HEK293T (cell line): ENCODE results near the gene SOWAHB.

Experiments used
- CTCF ChIA-PET: fragments of 350-600 bp; formaldehyde crosslinking; extraction: SDS; loops from one replicate; lab custom pipeline; 2021; ENCODE audit warnings: antibody characterized with exemption, inconsistent platforms; lab: Yijun Ruan, JAX
- POLR2A ChIA-PET: fragments of 350-600 bp; formaldehyde crosslinking; extraction: SDS; loops from one replicate; lab custom pipeline; 2020; ENCODE audit warnings: antibody characterized with exemption, inconsistent platforms; lab: Yijun Ruan, JAX
- DNase-seq: peaks from one replicate; pipeline ENCODE4 v3.0.0; 2012; ENCODE audit warnings: mixed read lengths; ENCODE audit errors: extremely low spot score
- ARNT ChIP-seq: fragments of 450-650 bp; IDR thresholded peaks from 2 replicates; pipeline ENCODE4 v1.6.1; 2017; ENCODE audit warnings: mild to moderate bottlenecking
- BHLHE40 ChIP-seq: fragments of 450-650 bp; IDR thresholded peaks from 2 replicates; pipeline ENCODE4 v1.6.1; 2016; ENCODE audit warnings: mild to moderate bottlenecking, moderate library complexity, borderline replicate concordance
- CTBP1 ChIP-seq: fragments of 450-650 bp; IDR thresholded peaks from 2 replicates; pipeline ENCODE4 v1.6.1; 2016; ENCODE audit warnings: borderline replicate concordance
- ELF4 ChIP-seq: fragments of 450-650 bp; IDR thresholded peaks from 2 replicates; pipeline ENCODE4 v1.6.1; 2017; ENCODE audit warnings: antibody characterized with exemption
- FOXA1 ChIP-seq: fragments of 450-650 bp; IDR thresholded peaks from 2 replicates; pipeline ENCODE4 v1.6.1; 2016; ENCODE audit warnings: mild to moderate bottlenecking
- FOXK2 ChIP-seq: fragments of 450-650 bp; IDR thresholded peaks from 2 replicates; pipeline ENCODE4 v1.6.1; 2016; ENCODE audit warnings: mild to moderate bottlenecking
- FOXM1 ChIP-seq: fragments of 450-650 bp; IDR thresholded peaks from 2 replicates; pipeline ENCODE4 v1.6.1; 2017; ENCODE audit warnings: mild to moderate bottlenecking, borderline replicate concordance
- HDGF ChIP-seq: fragments of 450-650 bp; IDR thresholded peaks from 2 replicates; pipeline ENCODE4 v1.6.1; 2017; ENCODE audit warnings: antibody characterized with exemption, borderline replicate concordance
- L3MBTL2 ChIP-seq: fragments of 450-650 bp; conservative IDR thresholded peaks from 2 replicates; pipeline ENCODE4 v1.6.1; 2016; ENCODE audit warnings: mild to moderate bottlenecking
- LEF1 ChIP-seq: fragments of 450-650 bp; IDR thresholded peaks from 2 replicates; pipeline ENCODE4 v1.6.1; 2017; ENCODE audit warnings: mild to moderate bottlenecking, borderline replicate concordance
- NFRKB ChIP-seq: fragments of 450-650 bp; IDR thresholded peaks from 2 replicates; pipeline ENCODE4 v1.6.1; 2016; ENCODE audit warnings: mild to moderate bottlenecking, moderate library complexity
- PKNOX1 ChIP-seq: fragments of 450-650 bp; IDR thresholded peaks from 2 replicates; pipeline ENCODE4 v1.6.1; 2016
- SP1 ChIP-seq: fragments of 450-650 bp; IDR thresholded peaks from 2 replicates; pipeline ENCODE4 v1.6.1; 2017
- SUZ12 ChIP-seq: fragments of 450-650 bp; IDR thresholded peaks from 2 replicates; pipeline ENCODE4 v1.6.1; 2016; ENCODE audit warnings: mild to moderate bottlenecking
- TARDBP ChIP-seq: fragments of 450-650 bp; IDR thresholded peaks from 2 replicates; pipeline ENCODE4 v1.6.1; 2016
- ZNF384 ChIP-seq: fragments of 450-650 bp; IDR thresholded peaks from 2 replicates; pipeline ENCODE4 v1.6.1; 2016

Gene SOWAHB

GRCh38 chr4:76892001-76892400 lies 5.9 kb downstream of the SOWAHB start:
- CTCF ChIA-PET: no interaction called here
- DNase-seq: no peak
- no peak for TF ChIP-seq FOXA1
- TF ChIP-seq ELF4: no peak
- no peak for TF ChIP-seq PKNOX1
- TF ChIP-seq BHLHE40: no peak
- TF ChIP-seq SP1: no peak
- no peak for TF ChIP-seq ARNT
- TF ChIP-seq CTBP1: no peak
- TF ChIP-seq FOXM1: no peak
- no peak for TF ChIP-seq ZNF384
- POLR2A ChIA-PET: interaction anchor here (1.2 kb wide), 1 partner anchor 57 kb away, joined by 4 read pairs; the partner anchor contains the start of gene SEPTIN11

GRCh38 chr4:76886848-76887441 lies 11.0 kb downstream of the SOWAHB start:
- DNase-seq: no peak
- TF ChIP-seq ELF4: no peak
- no peak for TF ChIP-seq FOXK2
- no peak for TF ChIP-seq BHLHE40
- TF ChIP-seq CTBP1: no peak
- no peak for TF ChIP-seq LEF1
- no peak for TF ChIP-seq ZNF384
- no peak for TF ChIP-seq HDGF
- no peak for TF ChIP-seq SP1
- TF ChIP-seq PKNOX1: no peak
- no peak for TF ChIP-seq TARDBP
- TF ChIP-seq SUZ12: no peak
- CTCF ChIA-PET: interaction anchor here (0.6 kb wide), 1 partner anchor 36 kb away, joined by 3 read pairs; no protein-coding TSS in a partner anchor
- POLR2A ChIA-PET: no interaction called here

- no peak for DNase-seq
- TF ChIP-seq FOXM1 (no peak), ARNT (no peak), TARDBP (no peak), LEF1 (no peak), BHLHE40 (no peak), HDGF (no peak), CTBP1 (no peak), FOXK2 (no peak), ELF4 (no peak)
- ChIA-PET POLR2A (no interaction called here), CTCF (no interaction called here)
These were observed 11.7 kb downstream of the SOWAHB start for GRCh38 chr4:76886214-76886613.

- TF ChIP-seq SP1: no peak
- no peak for TF ChIP-seq L3MBTL2
- TF ChIP-seq FOXK2: no peak
- TF ChIP-seq FOXM1: no peak
- TF ChIP-seq FOXA1: no peak
- TF ChIP-seq TARDBP: no peak
- TF ChIP-seq PKNOX1: no peak
- TF ChIP-seq SUZ12: no peak
- no peak for TF ChIP-seq BHLHE40
- TF ChIP-seq ARNT: no peak
- TF ChIP-seq LEF1: no peak
- no peak for TF ChIP-seq ZNF384
- ChIA-PET POLR2A (no interaction called here), CTCF (no interaction called here)
- no peak for DNase-seq
These were observed 14.8 kb downstream of the SOWAHB start for GRCh38 chr4:76883147-76883546.

GRCh38 chr4:76882630-76883029 lies 15.3 kb downstream of the SOWAHB start:
- TF ChIP-seq ARNT (no peak), FOXA1 (no peak), ELF4 (no peak), SUZ12 (no peak), LEF1 (no peak), FOXK2 (no peak), FOXM1 (no peak), NFRKB (no peak)
- no peak for DNase-seq
- CTCF ChIA-PET: no interaction called here
- POLR2A ChIA-PET: no interaction called here

GRCh38 chr4:76881375-76881774 lies 16.6 kb downstream of the SOWAHB start:
- POLR2A ChIA-PET: interaction anchor here (0.5 kb wide), 1 partner anchor 202 kb away, joined by 3 read pairs; no protein-coding TSS in a partner anchor
- TF ChIP-seq FOXA1 (no peak), CTBP1 (no peak), BHLHE40 (no peak)
- CTCF ChIA-PET: interaction anchor here (0.7 kb wide), 1 partner anchor 9 kb away, joined by 4 read pairs; no protein-coding TSS in a partner anchor
- DNase-seq: no peak
